T-helper 2 cell treated with Interferon-gamma antibody and Interleukin-4, amounts not matched to agents 5 μg/mL and 100 μg/mL, for 36 hours (primary cell): ENCODE results near the gene OR3A1.
"Not testable (repeated sequence)": the region's sequence is repeated elsewhere in the genome, so short reads cannot be mapped to it uniquely, and the experiment has no call there.

Source experiments
- DNase-seq: peaks from one replicate; pipeline ENCODE4 v3.0.0; 2021; ENCODE audit warnings: low spot score
- H3K27ac Mint-ChIP-seq: one replicate; pipeline ENCODE4 v1.8.0; 2021; ENCODE audit warnings: mild to moderate bottlenecking, mixed read lengths
- H3K27me3 Mint-ChIP-seq: one replicate; pipeline ENCODE4 v1.8.0; 2021; ENCODE audit warnings: low read depth, mixed read lengths
- H3K36me3 Mint-ChIP-seq: one replicate; pipeline ENCODE4 v1.8.0; 2021; ENCODE audit warnings: low read depth, mixed read lengths
- H3K4me1 Mint-ChIP-seq: one replicate; pipeline ENCODE4 v1.8.0; 2021; ENCODE audit warnings: low read depth, mixed read lengths
- H3K4me3 Mint-ChIP-seq: one replicate; pipeline ENCODE4 v1.8.0; 2022; ENCODE audit warnings: mild to moderate bottlenecking, moderate library complexity, mixed read lengths
- H3K9me3 Mint-ChIP-seq: one replicate; pipeline ENCODE4 v1.8.0; 2021; ENCODE audit warnings: mixed read lengths

Gene OR3A1

DNA sequence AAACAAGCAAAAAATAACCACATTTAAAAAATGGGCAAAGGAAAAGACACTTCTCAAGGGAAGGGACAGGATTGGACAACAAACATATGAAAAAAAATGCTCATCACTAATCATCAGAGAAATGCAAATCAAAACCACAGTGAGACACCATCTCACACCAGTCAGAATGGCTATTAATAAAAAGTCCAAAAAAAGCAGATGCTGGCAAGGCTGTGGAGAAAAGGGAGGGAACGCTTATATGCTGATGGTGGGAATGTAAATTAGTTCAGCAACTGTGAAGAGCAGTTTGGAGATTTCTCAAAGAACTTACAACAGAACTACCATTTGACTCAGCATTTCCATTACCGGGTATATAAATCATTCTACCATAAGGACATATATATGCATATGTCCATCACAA lies 49.1 kb downstream of the OR3A1 start:
- not testable (repeated sequence) for DNase-seq, H3K27ac Mint-ChIP-seq, H3K4me3 Mint-ChIP-seq, H3K4me1 Mint-ChIP-seq, H3K36me3 Mint-ChIP-seq, H3K27me3 Mint-ChIP-seq, H3K9me3 Mint-ChIP-seq

DNA sequence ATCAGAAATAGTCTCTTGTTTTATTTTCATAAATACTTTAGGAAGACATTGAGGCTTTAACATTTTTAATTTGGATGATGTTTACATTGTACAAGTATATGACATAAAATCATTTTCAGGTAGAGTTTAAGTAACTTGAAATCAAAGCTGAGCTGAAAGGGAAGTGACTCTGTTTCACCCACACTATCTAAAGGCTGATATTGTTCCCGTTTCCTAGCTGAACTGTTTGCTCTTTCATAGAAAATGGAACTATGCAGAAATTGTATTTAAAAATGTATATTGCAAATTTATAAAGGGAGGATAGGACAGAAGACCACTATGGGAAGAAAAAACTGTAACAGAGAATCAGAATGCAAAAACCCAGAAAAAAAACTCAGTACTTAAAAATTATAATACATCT lies 53.3 kb downstream of the OR3A1 start:
- not testable (repeated sequence) for H3K36me3 Mint-ChIP-seq, H3K27ac Mint-ChIP-seq, H3K4me1 Mint-ChIP-seq, H3K4me3 Mint-ChIP-seq, DNase-seq, H3K27me3 Mint-ChIP-seq, H3K9me3 Mint-ChIP-seq

DNA sequence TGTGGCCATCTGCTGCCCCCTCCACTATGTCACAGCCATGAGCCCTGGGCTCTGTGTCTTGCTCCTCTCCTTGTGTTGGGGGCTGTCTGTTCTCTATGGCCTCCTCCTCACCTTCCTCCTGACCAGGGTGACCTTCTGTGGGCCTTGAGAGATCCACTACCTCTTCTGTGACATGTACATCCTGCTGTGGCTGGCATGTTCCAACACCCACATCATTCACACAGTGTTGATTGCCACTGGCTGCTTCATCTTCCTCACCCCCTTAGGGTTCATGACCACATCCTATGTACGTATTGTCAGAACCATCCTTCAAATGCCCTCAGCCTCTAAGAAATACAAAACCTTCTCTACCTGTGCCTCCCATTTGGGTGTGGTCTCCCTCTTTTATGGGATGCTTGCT lies 57.1 kb downstream of the OR3A1 start:
- not testable (repeated sequence) for H3K27me3 Mint-ChIP-seq, H3K36me3 Mint-ChIP-seq, H3K4me3 Mint-ChIP-seq, H3K4me1 Mint-ChIP-seq, H3K27ac Mint-ChIP-seq, H3K9me3 Mint-ChIP-seq, DNase-seq
